HepG2 (cell line): ENCODE results near the gene FAM32A.

Source experiments
- ZNF44 ChIP-seq: sonication (generic); formaldehyde crosslinking; IDR thresholded peaks from 2 replicates; pipeline ENCODE4 v1.5.1; 2020; ENCODE audit warnings: mild to moderate bottlenecking, missing genetic modification reagents
- TF ChIP-seq, protein P1 (sequence below): sonication (generic); formaldehyde crosslinking; IDR thresholded peaks from 2 replicates; pipeline ENCODE4 v1.5.0; 2020; ENCODE audit warnings: mild to moderate bottlenecking, missing genetic modification reagents, moderate library complexity

DNA sequence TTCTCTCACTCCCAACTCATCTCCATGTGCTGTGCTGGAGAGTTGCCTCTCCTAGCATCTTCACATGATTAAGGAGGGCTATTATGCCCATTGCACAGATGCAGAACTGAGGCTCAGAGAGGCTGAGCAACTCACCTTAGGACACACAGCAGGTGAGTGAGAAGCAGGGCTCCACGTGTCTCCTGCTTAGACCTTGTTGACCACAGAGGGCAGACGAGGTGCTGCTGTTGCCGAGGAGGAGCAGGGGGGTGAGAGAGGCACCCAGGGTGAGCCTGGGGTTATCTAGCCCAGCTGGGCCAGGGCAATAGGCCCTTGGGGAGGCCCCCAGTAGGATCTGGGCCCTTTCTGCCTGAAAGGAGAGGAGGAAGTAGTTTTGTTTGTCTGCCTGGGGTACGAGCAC lies 44.2 kb upstream of the FAM32A start:
- no peak for TF ChIP-seq ZNF44 (CRISPR knock-in tag)
- TF ChIP-seq, protein P1, sequence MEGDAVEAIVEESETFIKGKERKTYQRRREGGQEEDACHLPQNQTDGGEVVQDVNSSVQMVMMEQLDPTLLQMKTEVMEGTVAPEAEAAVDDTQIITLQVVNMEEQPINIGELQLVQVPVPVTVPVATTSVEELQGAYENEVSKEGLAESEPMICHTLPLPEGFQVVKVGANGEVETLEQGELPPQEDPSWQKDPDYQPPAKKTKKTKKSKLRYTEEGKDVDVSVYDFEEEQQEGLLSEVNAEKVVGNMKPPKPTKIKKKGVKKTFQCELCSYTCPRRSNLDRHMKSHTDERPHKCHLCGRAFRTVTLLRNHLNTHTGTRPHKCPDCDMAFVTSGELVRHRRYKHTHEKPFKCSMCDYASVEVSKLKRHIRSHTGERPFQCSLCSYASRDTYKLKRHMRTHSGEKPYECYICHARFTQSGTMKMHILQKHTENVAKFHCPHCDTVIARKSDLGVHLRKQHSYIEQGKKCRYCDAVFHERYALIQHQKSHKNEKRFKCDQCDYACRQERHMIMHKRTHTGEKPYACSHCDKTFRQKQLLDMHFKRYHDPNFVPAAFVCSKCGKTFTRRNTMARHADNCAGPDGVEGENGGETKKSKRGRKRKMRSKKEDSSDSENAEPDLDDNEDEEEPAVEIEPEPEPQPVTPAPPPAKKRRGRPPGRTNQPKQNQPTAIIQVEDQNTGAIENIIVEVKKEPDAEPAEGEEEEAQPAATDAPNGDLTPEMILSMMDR (CRISPR knock-in tag), result peak; percentile 39
